HG02678 (cell line): ENCODE data around the gene NSDHL.

ENCODE experiments used
- ATAC-seq: cut with Tn5 transposase; IDR thresholded peaks from one replicate; pipeline ENCODE4 v1.9.1; 2021; ENCODE audit warnings: mild to moderate bottlenecking, moderate library complexity; ENCODE audit not compliant: unreplicated experiment

The NSDHL gene

GRCh38 chrX:152892999-152893891, 62.4 kb downstream of the NSDHL start:
- ATAC-seq: no peak

GRCh38 chrX:152893980-152894610, 63.2 kb downstream of the NSDHL start:
- ATAC-seq: no peak

- no peak for ATAC-seq
Observed at GRCh38 chrX:152895121-152895520, 64.3 kb downstream of the NSDHL start.

- ATAC-seq: no peak
Observed at GRCh38 chrX:152895724-152896420, 65.0 kb downstream of the NSDHL start.

GRCh38 chrX:152896450-152896849, 65.6 kb downstream of the NSDHL start:
- ATAC-seq: no peak

GRCh38 chrX:152897222-152898131, 66.6 kb downstream of the NSDHL start, which contains the start of gene ZNF185:
Gene ZNF185 (plus strand): TSS chrX:152898067. CDS start chrX:152914490, 16,423 bp downstream.
- no peak for ATAC-seq

- ATAC-seq: no peak
Observed at GRCh38 chrX:152898442-152898841, 67.6 kb downstream of the NSDHL start.

- ATAC-seq: no peak
Observed at GRCh38 chrX:152899111-152899873, 68.4 kb downstream of the NSDHL start.

- ATAC-seq: no peak
Observed at GRCh38 chrX:152899874-152900719, 69.2 kb downstream of the NSDHL start.

GRCh38 chrX:152900937-152901445, 70.1 kb downstream of the NSDHL start:
- ATAC-seq: no peak

- ATAC-seq: no peak
Observed at GRCh38 chrX:152901816-152902501, 71.1 kb downstream of the NSDHL start.

- no peak for ATAC-seq
Observed at GRCh38 chrX:152902502-152902820, 71.6 kb downstream of the NSDHL start.

- no peak for ATAC-seq
Observed at GRCh38 chrX:152903589-152903988, 72.7 kb downstream of the NSDHL start.

- no peak for ATAC-seq
Observed at GRCh38 chrX:152904151-152905080, 73.6 kb downstream of the NSDHL start.

- ATAC-seq: no peak
Observed at GRCh38 chrX:152905081-152905420, 74.2 kb downstream of the NSDHL start.

GRCh38 chrX:152907084-152907651, 76.3 kb downstream of the NSDHL start:
- ATAC-seq: no peak

- no peak for ATAC-seq
Observed at GRCh38 chrX:152908486-152908885, 77.6 kb downstream of the NSDHL start.
